Stimulated activated CD4-positive, alpha-beta T cell treated with anti-CD3 and anti-CD28 coated beads, TNF-alpha, amount 100 ng/mL, for 1 hour (primary cell): ENCODE data around the gene ADAMTS20.

Experiments
- DNase-seq, 3 donors: peaks; one replicate each; pipeline ENCODE4 v3.0.0-alpha.2; 2020; ENCODE audit warnings: low read depth in 3 of 3, low spot score in 1 of 3

Gene ADAMTS20

DNA sequence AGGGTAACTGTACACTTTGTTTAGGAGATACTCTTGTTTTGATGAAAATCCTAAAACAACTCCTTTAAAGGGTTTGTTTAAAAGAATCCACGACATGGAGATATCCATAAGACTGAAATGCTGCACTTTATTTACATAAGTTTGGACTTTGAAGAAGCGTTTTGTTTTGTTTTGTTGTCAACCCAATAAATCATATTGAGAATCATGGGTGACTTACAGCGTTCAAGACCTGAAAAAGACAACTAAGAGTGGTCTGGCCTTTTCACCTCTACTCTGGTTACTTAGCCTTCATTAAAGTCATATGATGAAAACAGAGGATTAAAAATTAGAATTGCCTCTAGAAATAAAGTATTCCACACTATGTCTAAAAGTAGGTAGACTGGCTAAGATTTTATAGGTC, 234.8 kb downstream of the ADAMTS20 start:
- DNase-seq = no peak

DNA sequence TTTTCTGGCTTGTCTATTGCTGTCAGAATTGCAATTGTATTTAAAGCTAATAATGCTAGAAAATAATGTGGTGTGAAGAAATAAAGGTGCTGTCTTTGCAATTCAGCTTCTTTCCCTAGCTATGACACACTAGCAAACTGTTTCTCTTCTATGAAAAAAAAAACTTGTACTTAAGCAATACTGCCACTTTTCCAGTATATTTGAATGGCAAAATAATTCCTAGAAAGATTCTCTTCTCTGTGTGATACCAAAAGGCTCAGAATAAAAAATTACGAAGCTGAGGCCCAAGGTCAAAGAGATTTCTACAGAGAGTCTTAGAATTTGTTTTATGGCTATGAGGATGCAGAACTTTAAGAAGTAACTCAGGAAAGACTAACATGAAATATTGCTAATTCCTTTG, 235.5 kb downstream of the ADAMTS20 start:
- DNase-seq = no peak

DNA sequence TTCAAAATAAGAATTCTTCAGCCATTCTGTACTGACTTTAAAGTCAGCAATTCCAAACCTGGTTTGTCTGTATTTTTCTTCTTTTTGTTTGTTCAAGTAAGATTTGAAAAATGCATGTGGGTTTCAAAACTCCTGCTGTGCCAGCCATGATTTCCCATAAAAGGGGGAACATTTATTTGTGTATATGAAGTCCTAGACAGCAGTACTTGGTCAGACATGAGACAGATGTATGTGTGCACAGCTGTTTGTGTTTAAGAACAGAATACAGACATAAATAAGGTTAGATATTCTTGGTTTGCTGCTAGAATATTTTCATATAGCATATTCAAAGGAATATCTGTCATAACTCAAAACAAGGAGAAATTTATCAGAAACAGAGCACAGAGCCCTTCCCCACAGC, 236.0 kb downstream of the ADAMTS20 start:
- no peak for DNase-seq

DNA sequence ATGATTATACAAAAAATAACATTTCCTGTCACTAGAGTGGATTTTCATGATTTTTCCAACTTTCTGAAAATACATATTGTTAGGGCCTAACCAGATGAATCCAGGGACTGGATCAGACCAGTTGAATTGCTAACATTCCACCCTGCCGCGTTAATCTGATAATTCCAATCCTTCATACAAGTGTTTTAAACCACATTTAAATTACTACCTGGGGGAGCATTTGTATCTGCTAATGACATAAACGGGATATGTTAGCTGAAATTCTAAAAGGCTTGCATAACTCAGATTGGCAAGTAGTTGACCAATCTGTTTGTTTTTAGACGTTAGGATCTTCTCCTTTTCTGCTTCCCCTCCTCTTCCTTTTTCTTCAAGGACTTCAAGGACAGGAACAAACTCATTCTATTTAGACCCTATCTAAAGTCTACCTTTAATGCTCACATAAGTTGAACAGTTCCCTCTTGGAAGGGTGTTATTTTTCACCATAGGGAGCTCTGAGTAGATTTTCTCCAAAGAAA, 239.0 kb downstream of the ADAMTS20 start:
- DNase-seq = no peak

DNA sequence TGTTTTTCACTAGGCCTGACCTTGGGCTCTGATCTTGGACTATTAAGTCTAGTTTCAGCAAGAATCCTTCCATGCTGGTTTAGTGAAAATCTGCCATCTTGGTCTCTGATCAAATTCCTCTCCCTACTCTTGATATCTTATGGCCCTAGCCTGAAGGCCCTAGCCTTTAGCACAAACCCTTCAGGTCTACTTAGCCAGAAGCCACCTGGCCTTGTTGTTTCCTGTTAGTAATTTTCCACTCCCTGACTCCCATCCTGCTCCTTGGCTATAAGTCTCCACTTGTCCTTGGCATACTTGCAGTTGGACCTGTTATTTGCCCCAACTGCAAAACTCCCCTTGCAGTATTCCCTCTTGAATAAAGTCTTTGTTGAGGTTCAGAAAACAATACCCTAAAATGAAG, 241.4 kb downstream of the ADAMTS20 start:
- DNase-seq = no peak

DNA sequence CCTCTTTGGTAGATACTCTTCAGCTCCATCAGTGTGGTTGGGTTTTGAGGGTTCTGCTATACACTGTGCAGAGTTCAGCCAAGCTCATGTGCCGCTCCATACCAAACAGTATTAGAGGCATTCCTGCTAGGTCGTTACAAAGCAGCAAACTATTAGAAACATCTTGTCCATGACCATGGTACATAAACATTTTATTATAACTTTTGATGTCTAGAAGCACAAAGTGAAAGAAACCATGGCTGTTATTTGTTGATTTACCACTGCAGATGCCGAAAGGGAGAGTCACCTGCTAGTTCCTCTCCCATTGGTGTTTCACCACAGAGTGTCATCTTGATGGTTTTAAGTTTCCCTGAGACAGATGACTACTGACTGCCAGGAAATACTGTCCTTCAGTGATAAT, 242.0 kb downstream of the ADAMTS20 start:
- DNase-seq = no peak

DNA sequence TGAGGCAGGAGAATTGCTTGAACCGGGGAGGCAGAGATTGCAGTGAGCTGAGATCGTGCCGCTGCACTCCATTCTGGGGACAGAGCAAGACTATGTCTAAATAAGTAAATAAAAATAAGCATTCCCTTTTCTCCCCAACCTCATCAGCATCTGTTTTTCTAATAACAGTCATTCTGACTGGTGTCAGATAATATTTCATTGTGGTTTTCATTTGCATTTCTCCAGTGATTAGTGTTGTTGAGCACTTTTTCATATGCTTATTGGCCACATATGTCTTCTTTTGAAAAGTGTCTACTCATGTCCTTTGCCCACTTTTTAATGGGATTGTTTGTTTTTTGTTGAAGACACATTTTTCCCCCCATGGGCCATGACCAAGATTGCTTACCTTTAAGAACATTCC, 243.2 kb downstream of the ADAMTS20 start:
- DNase-seq = no peak

DNA sequence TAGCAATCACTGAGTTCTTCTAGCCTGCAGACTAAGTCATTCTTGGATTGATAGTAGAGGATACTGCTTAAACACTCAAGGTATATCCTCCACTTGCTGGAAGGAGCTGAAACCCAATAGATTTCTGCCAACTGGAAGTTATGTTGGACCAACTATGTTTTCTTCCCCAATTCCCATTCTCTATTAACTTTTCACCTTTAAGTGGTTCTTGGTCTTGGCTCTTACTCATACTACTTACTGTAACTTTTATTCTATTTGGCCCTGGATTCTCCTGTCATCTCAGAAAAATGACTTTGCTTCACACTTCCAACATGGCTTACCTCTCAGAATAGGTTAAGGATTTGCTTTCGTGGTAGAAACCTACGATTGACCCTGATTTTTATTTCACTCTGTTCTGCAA, 244.9 kb downstream of the ADAMTS20 start:
- DNase-seq = no peak

DNA sequence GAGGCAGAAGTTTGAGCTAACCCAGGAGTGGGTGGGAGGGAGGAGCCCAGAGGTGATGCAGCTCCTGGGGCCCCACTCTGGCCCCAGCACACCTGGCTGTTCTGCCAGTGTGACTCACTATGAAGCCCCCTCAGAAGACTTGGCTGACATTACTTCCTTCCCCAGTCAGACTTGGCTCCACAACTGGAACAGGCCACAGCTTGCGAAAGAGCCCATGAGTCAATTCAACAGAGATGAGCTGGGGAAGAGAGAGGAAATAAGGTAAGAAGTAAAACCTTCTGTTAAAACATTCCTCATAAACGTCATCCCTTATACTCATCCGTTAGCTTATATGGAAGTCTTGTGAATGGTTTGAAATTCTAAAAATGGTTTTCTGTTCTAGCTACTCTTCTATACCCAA, 245.9 kb downstream of the ADAMTS20 start:
- DNase-seq = no peak

DNA sequence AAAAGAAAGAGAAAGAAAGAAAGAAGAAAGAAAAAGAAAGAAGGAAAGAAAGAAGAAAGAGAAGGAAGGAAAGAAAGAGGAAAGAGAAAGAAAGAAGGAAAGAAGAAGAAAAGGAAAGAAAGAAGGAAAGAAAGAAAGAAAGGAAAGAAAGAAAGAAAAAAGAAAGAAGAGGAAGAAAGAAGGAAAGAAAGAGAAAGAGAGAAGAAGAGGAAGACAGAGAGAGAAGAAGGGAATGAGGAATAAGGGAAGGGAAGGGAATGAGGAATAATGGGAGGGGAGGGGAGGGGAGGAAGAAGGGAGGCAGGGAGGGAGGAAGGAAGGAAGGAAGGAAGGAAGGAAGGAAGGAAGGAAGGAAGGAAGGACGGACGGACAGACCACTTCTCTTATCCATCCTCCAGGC, 246.9 kb downstream of the ADAMTS20 start:
- DNase-seq = no peak
